Endometrium (tissue), 2 donors: Measurements from ENCODE around the gene CFC1B.
"Not testable (repeated sequence)": the region's sequence is repeated elsewhere in the genome, so short reads cannot be mapped to it uniquely, and the experiment has no call there.

ENCODE experiments used
- FAIRE-seq: peaks from 2 replicates; lab custom pipeline; 2012; peaks lifted over from hg19 to GRCh38; lab: Jason Lieb, UNC
- donor health status: control.
- donor health status: control.

Gene CFC1B

DNA sequence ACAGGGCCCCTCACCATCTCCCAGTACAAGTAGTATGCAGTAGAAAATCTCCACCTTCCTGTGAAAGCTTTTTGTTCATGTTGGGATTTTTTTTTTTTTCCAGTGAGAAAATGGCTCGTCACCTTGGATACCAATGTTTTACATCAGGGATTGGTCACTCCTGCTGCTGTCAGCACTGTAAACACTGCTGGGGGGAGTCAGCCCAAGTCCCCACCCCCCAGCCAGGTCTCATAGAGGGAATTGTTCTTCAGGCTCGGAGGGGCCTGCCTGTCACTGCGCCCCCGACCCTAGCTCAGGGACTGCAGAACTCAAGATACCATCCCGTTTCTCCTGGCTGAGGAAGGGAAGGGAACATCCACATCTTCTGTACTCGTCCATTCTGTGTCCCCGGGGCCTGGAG is at the start of gene CFC1B:
TSS of gene CFC1B (plus strand) at position 231 of the 400 bp plus-strand sequence. CDS start 263 bp downstream, outside the sequence.
- FAIRE-seq, result not testable (repeated sequence)

DNA sequence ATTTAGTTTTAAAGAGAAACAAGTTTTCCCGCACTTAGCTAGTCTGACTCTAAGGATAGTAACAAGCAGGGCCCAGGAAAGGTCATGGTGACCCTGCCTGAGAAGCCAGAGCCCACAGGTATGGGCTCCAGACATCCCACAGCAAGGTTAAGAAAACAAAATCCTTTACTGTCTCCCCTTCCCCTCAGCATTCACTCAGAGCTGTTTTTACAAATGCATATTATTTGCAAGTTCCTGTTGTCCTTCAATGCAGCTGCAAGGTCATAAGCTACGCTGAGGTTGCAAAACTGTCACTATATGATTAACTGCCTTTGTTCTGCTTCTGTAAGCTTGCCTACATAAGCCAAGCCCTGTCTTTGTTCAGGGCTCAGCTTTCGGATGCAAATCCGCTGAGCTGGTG is 29.9 kb upstream of the CFC1B start:
- not testable (repeated sequence) for FAIRE-seq

DNA sequence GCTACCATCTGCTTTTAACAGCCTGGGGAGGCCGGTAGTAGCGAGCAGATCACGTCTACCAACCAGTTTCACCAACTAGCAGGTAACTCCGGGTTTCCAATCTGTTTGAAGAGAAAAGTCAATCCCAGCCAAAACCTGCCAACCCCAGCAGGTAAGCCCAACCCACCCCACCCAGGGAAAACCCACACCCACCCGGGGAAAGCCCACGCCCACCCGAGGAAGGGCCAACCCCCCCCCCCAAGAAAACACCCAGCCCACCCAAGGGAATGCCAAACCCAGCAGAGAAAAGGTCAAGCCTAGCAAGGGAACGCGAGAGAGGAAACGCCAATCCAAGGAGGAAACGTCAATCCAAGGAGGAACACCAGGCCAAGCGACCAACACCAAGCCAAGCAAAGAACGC is 11.8 kb upstream of the CFC1B start, which contains the start of gene POTEI:
TSS of gene POTEI (minus strand) at position 101 of the 400 bp plus-strand sequence. CDS start at position 8, 93 bp downstream.
- FAIRE-seq, result not testable (repeated sequence)

DNA sequence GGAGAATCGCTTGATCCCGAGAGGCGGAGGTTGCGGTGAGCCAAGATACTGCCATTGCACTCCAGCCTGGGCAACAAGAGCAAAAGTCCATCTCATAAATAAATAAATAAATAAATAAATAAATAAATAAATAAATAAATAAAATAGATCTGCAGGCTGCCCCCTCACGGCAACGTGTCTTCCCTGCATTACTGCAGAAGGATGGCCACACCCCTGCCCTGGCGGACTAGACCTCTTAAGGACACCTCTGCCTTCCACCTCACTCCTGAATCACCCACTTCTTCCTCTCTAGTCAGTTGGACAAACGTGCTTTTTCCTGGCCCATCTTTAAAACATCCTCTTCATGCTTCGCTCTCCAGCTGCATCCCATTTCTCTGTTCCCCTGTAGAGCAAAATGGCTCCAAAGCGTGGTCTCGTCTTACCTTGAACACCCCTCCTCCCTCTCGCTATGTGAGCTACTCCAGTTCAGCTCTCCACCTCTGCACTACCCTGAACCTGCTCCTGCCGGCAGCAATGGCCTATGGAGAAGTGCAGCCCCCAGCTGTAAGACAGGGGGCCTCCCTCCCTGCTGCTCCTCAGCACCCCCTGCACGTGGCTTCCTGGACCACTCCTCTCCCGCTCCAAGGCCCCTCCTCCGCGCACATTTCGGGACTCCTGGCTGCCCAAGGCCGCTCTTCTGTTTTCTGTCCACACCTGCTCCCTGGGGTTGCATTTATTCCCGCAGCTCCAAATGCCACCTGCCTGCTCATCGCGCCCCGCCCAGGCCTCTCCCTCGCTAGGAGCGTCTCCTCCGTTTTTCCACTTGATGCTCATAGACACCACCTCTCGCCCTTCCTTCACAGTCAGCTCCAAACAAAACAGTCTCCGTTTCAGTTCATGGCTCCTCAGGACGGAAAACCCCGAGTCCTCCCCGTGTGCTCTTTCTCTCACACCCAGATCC is 9.9 kb upstream of the CFC1B start:
- not testable (repeated sequence) for FAIRE-seq

DNA sequence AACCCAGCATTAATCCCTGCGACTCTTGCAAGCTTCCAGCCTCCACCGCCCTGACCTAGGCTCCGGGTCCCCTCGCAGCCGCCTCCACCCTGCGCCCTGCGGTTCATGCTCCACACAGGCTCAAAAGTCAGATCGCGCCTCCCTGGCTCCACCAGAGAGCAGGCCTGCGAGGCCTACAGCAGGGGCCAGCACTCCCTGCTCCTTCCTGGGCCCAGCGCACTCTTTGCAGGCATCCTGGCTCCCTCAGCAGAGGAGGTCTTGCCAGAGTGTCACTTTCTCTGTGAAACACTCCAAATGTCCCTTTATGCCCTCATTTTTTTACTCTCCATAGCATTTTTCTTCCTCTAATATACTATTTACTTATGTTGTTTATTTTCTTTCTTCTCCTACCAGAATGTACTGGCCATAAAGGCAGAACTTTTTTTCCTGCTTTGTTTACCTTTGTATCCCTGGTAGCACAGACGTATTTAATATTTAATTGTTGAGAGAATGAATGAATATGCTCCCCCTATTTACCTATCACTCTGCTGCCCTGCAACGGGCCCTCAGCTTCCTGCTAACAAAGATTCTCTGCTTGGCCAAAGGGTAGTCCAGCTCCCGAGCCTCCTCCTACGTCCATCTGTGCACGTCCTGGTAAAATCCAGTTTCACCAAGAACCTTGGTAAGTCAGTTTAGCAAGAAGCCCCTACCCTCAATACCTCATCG is 9.1 kb upstream of the CFC1B start:
- FAIRE-seq, result not testable (repeated sequence)

DNA sequence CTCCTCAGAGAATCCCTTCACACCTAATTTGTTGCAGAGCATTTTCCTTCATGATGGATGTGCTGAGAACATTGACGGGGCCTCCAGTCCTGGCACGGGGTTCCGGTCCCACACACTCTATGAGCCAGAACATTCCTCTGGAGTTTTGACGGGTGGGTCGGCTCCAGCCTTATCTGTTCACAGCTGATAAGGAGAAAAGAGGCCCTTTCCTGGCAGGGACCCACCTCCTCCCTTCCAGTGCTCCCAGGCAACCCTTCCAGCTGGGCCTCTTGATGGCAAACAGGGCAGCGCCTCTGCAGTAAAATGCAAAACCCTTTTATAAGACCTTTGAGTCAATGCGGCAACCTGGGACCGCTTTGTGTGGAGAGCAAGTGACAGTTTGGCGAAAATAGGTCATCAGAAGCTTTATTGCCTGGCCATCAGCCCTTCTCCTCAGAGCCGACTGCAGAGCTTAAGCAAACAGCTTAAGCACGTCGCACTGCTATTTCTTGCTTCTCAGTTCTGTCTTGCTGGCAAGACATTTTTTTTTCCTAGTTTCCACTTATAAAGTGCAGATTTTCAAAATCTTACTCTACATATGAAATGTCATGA is 2.4 kb upstream of the CFC1B start:
- peak; percentile 58 for FAIRE-seq

DNA sequence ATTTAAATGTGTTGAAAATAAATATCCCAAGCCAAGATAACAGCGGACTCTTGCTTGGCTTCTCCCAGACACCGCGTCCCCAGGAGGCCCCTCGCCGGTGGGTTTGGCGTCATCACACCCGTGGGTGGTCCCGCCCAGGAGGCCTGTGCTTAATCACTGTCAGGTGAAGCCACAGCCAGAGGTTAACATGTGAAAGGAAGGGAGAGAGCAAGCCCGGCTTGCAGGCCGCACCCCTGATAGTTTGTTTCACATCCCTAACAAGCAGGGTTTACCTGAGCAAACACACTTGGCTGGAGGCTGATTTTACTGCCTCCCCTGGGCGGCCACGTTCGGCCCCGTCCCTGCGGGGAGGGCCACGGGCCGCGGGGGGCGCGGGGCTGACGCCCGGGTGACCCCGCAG is 1.4 kb downstream of the CFC1B start:
- FAIRE-seq, result not testable (repeated sequence)

DNA sequence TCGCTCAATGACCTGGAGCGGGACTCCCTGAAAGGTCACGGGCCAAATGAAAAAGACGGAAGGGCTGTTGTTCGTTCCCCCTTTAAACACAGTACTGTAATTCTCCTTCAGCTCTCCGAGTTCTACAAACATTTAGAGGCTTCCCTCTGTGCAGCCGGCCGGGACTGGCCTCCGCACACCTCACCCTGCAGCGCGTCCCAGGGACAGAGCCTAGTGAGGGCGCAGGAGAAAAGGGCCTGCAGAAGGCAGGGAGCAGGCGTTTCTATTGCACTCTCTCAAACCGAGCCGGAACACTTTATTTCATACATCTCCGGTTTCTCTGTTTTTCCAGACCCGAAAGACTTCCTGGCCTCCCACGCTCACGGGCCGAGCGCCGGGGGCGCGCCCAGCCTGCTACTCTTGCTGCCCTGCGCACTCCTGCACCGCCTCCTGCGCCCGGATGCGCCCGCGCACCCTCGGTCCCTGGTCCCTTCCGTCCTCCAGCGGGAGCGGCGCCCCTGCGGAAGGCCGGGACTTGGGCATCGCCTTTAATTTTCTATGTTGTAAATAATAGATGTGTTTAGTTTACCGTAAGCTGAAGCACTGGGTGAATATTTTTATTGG is 6.4 kb downstream of the CFC1B start:
- not testable (repeated sequence) for FAIRE-seq

DNA sequence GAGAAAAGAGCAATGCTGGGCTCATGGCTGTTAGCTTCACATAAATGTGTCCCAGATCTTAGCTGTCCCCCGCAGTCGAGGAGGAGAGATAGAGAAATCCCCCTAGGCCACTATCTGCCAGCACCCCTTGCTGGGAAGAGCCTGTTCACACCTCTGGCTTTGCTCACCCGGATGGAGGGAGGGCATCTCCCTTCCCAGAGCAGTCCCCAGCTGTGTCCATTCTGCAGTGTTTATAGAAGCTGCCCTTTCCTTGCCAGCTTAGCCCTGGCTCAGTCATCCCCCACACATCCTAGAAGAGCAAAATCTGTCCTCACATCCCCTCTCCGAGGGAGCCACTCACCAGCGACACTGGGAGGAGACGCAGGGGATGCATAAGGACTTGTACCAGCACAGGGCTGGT is 8.5 kb downstream of the CFC1B start:
- FAIRE-seq, result not testable (repeated sequence)

DNA sequence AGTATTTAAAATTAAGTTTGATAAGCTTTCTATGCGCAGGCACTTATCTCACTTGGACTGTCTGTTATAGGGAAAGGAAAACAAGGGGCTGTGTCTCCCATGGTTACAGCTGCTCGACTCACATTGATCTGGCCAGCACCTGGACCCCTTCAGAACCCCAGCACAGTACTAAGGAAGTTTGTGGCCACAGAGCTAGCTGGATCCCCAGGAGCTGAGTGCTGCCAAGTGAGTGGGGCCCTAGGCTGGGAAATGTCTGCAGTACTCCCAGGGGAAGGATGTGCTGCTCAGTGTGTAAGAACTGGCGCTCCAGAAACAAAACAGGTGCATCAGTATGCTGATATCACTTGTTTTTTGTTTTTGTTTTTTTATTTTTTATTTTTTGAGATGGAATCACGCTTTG is 9.2 kb downstream of the CFC1B start:
- FAIRE-seq, result not testable (repeated sequence)

DNA sequence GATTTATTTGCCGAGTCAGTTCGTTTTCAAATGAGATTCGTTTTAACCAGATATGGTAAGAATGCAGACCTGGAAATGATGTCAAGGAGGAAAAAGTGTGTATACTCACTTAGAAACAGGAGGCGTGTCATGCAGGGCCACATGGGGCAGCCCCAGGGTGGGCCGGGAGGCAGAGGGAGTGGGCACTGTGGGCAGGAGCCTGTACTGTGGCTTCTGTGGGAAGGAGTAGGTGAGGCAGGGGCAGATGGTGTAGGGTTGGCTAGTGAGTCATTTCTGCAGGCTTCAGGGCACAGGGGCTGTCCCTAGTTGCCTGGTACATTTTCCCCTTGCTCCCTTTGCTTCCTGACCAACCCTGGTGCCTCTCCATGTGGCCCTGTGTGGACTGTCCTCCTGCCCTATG is 10.2 kb downstream of the CFC1B start:
- FAIRE-seq, result not testable (repeated sequence)

DNA sequence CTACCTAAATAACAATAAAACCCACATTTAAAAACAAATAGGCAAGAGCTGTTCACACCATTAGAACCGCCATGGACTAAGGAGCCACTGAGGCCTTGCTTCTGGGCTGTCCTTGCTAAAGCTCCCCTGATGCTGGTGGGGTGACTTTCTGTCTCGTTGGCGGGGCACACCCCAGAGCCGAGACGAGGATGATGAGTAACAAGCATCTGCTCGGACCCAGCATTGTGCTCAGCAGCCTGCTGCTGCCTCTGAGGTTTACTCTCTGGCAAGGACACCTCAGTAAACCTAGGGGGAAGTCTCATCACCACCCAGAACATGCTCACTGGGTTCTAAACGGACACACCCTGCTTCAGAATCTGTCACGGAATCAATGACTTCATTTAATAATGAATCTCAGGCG is 10.7 kb downstream of the CFC1B start:
- FAIRE-seq, result not testable (repeated sequence)

DNA sequence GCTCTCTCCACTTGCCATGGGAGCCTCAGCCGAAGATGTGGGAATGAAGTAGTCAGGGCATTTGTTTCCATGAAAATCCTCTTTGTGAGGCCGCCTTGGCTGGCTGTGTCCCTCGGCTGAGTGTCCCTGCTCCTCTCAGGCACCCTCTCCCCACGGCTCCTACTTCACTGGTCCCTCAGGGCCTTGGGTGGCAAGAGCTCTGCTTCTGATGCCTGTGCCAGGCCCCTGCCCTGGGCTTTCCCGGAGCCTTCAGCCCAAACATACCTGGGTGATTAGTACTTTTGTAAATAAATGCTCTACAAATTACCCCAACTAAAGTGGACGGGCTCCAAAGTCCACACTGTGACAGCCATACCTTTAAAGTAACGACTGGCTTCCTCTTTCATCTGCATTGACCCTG is 15.6 kb downstream of the CFC1B start:
- not testable (repeated sequence) for FAIRE-seq

DNA sequence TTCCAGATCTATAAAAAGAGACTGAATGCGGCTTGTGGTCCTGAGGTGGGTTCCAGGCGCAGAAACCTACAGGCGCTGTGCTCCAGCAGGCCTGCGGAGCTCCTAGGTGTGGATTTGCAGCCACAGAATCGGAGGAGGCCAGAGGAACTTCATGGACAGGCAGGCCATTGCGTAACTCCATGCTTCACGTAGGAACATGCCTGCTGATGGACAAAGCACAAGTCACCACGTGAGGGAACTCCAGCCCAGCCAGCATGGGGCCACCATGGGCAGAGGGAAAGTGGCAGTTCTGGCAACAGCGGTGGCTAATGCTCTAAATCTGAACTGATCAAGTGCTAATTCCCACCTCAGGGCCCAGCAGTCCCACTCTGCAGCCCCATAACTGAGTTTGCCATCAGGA is 17.2 kb downstream of the CFC1B start:
- not testable (repeated sequence) for FAIRE-seq

DNA sequence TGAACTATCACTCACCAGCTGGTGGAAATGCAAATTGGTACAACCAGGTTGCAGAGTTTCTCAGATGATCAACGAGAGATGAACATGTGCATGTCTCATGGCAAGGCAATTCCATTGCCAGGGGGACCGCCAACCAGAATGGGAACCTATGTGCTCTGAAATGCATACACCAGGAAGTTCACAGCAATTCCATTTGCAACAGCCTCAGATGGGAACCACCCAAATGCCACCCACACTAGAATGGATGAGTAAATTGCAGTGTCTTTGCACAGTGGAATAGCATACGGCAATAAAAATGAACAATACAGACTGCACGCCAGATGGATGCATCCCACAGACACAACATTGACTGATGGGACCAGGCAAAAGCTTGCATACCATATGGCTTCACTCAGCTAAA is 21.8 kb downstream of the CFC1B start:
- not testable (repeated sequence) for FAIRE-seq

DNA sequence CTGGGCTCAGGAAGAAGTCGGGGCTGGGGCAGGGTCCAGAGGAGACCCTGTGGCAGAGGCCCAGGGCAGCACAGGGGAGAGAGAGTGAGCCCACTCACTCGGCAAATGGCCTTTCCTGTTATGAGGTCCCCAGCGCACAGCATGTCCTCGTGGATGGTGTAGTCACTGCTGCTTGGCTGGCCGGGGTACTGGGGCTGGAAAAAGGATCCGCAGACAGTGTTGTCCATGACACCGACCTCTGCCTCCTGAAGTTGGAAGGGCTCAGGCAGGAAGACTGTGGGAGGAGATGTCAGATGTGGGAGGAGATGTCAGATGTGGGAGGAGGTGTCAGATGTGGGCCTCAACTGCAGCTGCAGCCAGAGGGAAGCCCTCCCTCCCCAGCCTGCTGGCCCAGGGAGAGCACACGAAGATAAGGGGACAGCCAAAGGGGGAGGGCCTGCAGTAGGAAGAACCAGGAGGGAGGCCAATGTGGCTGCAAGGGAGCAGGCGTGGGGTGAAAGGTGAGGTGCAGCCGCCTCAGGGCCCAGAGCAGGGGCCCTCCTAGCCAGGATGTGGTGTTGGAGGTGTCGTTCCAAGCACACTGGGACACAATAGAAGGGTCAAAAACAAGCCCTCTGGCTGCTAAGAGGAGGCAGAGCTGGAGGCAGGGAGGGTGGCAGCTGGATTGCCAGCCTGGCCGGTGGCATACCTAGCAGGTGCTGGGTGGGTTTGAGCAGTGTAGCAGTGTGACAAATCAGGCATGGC is 22.9 kb downstream of the CFC1B start:
- FAIRE-seq, result peak; percentile 92

DNA sequence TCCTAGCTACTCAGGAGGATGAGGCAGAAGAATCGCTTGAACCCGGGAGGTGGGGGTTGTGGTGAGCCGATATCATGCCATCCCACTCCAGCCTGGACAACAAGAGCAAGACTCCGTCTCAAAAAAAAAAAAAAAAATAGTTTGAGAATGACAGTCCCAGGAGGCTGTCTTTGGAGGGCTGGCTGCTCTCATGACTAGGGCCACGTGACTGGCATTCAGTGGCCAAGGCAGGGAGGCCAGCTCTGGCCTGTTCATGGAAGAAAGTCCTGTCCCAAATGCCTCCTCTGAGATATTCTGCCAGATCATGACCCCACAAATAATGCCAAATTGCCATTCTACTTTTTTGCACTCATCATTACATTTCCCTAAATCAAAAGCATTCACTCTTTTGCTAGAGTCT is 24.0 kb downstream of the CFC1B start:
- FAIRE-seq, result not testable (repeated sequence)

DNA sequence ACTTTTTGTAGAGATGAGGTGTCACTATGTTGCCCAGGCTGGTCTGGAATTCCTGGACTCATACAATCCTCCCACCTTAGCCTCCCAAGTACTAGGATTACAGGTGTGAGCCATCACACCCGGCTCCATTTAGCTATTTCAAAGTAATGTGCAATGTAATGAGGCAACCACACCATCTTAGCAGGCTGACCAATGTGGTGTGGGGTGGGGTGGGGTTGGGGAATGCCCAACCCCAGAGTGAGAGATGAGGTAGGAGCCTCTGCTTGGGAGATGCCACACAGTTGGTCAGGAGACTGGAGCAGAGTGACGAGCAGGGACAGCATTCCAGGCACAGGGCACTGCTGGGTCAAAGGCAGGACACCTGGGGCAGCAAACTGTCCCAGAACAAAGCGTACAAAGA is 27.4 kb downstream of the CFC1B start:
- FAIRE-seq, result not testable (repeated sequence)

DNA sequence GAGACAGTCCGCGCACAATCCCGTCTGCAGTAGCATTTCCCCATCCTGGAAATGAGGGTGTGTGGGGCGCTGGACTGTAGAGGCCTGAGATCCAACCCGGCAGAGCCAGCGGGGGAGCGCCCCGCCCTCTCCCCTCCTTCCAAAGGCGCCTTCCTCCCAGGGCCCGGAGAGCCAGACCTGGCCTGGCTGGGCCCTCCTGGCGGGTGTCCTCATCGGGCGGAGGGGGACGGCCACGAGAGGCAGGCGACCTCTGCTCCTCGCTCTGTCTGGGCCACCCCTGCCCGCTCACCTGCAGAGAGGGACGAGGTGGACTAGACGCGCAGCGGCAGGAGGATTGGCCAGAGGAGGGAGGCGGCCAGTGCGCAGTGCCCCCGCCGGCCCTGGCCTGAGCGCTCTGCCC is 28.5 kb downstream of the CFC1B start:
- not testable (repeated sequence) for FAIRE-seq

DNA sequence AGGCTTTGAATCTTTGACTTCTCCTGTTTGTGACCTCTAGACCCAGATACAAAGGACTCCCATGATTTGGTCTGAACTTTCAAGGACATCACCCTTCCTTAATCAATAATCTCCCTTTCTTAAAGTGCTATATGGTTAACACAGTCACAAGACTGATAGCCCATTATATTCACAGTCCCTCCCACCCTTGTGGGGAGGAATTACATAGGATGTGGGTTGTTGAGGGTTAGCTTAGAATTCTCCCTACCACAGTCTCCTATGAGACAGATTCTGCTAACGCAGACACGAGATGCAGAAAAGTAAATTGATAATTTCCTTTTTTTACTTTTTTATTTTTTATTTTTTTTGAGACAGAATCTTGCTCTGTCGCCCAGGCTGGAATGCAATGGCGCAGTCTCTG is 33.2 kb downstream of the CFC1B start:
- not testable (repeated sequence) for FAIRE-seq

DNA sequence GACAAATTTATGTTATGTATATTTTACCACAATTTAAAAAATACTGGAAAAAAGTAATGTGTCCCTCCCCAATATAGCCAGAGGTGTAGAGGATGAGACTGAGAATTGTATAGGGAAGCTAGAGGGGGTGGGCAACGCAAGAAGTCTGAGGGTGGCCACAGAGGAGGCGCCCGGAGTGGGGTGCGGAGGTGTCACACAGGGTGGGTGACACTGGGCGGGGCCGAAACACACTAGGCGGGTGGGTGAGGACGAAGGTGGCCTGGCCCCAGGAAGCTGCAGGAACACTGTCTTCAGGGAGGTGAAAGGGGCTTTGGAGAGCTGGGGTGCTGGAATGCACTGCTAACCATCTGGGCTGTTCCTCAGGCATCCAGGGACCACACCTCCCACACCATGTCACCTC is 35.4 kb downstream of the CFC1B start:
- not testable (repeated sequence) for FAIRE-seq
